SU-DHL-6 (cell line): ENCODE data around the gene MYOM3.

ENCODE experiments used
- H2AFZ ChIP-seq: fragments of 200-600 bp; sonication (generic); 2 replicates; pipeline ENCODE4 v1.6.1; 2014; ENCODE audit warnings: low read depth, mild to moderate bottlenecking, moderate library complexity, mixed read lengths, antibody characterized with exemption, low read length; ENCODE audit not compliant: severe bottlenecking
- H3F3A ChIP-seq: fragments of 200-600 bp; shearing (Covaris generic); 2 replicates; pipeline ENCODE4 v1.6.0; 2016; ENCODE audit warnings: antibody characterized with exemption, mild to moderate bottlenecking; ENCODE audit not compliant: insufficient read depth
- H3K27ac ChIP-seq: fragments of 200-600 bp; sonication (generic); 2 replicates; pipeline ENCODE4 v1.5.1; 2016; ENCODE audit warnings: low read depth, mild to moderate bottlenecking, low read length, moderate library complexity, mixed read lengths
- H3K27me3 ChIP-seq: fragments of 200-600 bp; sonication (generic), shearing (Covaris generic); 2 replicates; pipeline ENCODE4 v1.6.0; 2014; ENCODE audit warnings: mild to moderate bottlenecking, low read length
- H3K36me3 ChIP-seq: fragments of 200-600 bp; sonication (generic); 2 replicates; pipeline ENCODE4 v1.6.1; 2014; ENCODE audit warnings: mild to moderate bottlenecking, low read length, mixed read lengths
- H3K4me2 ChIP-seq: fragments of 300-600, 200-600 bp; shearing (Covaris generic), sonication (generic); 2 replicates; pipeline ENCODE4 v1.6.0; 2014; ENCODE audit warnings: low read length, low read depth, mild to moderate bottlenecking; ENCODE audit not compliant: poor library complexity, severe bottlenecking
- H3K4me3 ChIP-seq: fragments of 200-600 bp; sonication (generic); 2 replicates; pipeline ENCODE4 v1.5.1; 2014; ENCODE audit warnings: antibody characterized with exemption, low read length, mild to moderate bottlenecking, mixed read lengths; ENCODE audit not compliant: insufficient read depth, poor library complexity, severe bottlenecking
- H3K79me2 ChIP-seq: fragments of 200-600 bp; sonication (generic); 2 replicates; pipeline ENCODE4 v1.6.1; 2014; ENCODE audit warnings: mild to moderate bottlenecking, low read length, moderate library complexity; ENCODE audit not compliant: insufficient read depth
- H3K9ac ChIP-seq: fragments of 200-600 bp; sonication (generic); 2 replicates; pipeline ENCODE4 v1.7.0; 2014; ENCODE audit warnings: mild to moderate bottlenecking, low read length
- H3K9me2 ChIP-seq: fragments of 200-600 bp; sonication (generic); replicated peaks from 2 replicates; pipeline ENCODE4 v1.6.1; 2014; ENCODE audit warnings: low read length; ENCODE audit not compliant: insufficient read depth
- H3K9me3 ChIP-seq: fragments of 200-600 bp; sonication (generic); 2 replicates; pipeline ENCODE4 v1.6.1; 2014; ENCODE audit warnings: low read length, mixed read lengths; ENCODE audit not compliant: insufficient read depth
- H4K20me1 ChIP-seq: fragments of 200-600 bp; sonication (generic); 2 replicates; pipeline ENCODE4 v1.6.1; 2014; ENCODE audit warnings: low read depth, mild to moderate bottlenecking, antibody characterized with exemption, low read length, moderate library complexity, mixed read lengths
- EZH2phosphoT487 ChIP-seq: fragments of 200-600 bp; sonication (generic), shearing (Covaris generic); conservative IDR thresholded peaks from 2 replicates; pipeline ENCODE4 v1.6.1; 2018; ENCODE audit warnings: mild to moderate bottlenecking, antibody characterized with exemption, low read length, moderate library complexity, mixed read lengths
- TF ChIP-seq, protein P1 (sequence below): fragments of 200-600 bp; sonication (generic); IDR thresholded peaks from one replicate; pipeline ENCODE4 v1.5.1; 2017; ENCODE audit warnings: antibody characterized with exemption, mild to moderate bottlenecking, low read length, moderate library complexity; ENCODE audit not compliant: insufficient read depth, poor library complexity, severe bottlenecking

Gene MYOM3

DNA sequence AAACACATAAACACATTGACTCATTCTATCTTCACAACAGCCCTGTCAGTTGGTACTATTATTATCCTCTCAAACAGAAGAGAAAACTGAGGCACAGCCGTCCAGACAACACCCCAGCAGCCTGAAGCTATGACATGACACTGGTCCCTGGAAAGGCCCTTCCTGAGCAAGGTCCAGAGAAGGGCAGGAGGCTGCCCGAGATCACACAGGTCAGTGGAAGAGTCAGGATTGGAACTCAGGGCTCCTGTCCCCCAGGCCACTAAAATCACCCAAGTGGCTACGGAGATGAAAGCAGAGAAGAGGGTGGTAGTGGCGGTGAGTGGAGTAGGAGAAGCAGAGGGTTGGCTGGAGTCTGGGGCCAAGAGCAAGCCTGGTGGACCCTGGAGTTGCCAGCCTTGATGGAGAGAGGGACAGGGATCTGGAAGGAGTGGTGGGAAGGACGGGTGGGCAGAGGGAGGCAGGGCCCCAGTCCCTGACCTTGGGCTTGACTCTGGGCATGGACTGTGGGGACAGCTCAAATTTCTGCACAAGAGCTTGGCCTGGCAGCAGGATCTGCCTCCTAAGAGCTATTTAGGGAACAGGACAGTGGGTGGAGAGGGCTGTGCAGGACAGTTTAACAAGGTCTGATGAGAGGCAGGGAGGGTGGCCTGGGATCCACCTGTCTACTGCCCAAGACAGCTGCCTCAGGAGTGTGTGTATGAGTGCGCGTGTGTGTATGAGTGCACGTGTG lies 15.8 kb downstream of the MYOM3 start:
- Histone ChIP-seq H3K4me2 (no peak overlapping the region), H3K27me3 (no peaks in the 10 kb centered on the region), H3K4me3 (no peak overlapping the region), H3K36me3 (no peaks in the 10 kb centered on the region), H2AFZ (no peak overlapping the region), H3F3A (no peaks in the 10 kb centered on the region), H3K9me2 (no peaks in the 10 kb centered on the region), H3K27ac (no peak overlapping the region), H4K20me1 (no peaks in the 10 kb centered on the region), H3K79me2 (no peaks in the 10 kb centered on the region), H3K9ac (no peak overlapping the region), H3K9me3 (no peaks in the 10 kb centered on the region)
- TF ChIP-seq, protein P1, sequence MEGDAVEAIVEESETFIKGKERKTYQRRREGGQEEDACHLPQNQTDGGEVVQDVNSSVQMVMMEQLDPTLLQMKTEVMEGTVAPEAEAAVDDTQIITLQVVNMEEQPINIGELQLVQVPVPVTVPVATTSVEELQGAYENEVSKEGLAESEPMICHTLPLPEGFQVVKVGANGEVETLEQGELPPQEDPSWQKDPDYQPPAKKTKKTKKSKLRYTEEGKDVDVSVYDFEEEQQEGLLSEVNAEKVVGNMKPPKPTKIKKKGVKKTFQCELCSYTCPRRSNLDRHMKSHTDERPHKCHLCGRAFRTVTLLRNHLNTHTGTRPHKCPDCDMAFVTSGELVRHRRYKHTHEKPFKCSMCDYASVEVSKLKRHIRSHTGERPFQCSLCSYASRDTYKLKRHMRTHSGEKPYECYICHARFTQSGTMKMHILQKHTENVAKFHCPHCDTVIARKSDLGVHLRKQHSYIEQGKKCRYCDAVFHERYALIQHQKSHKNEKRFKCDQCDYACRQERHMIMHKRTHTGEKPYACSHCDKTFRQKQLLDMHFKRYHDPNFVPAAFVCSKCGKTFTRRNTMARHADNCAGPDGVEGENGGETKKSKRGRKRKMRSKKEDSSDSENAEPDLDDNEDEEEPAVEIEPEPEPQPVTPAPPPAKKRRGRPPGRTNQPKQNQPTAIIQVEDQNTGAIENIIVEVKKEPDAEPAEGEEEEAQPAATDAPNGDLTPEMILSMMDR = no peak
- no peak for TF ChIP-seq EZH2phosphoT487

- no peak overlapping the region for H3K4me2 ChIP-seq
- H3K36me3 ChIP-seq = no peaks in the 10 kb centered on the region
- H3K27me3 ChIP-seq = no peaks in the 10 kb centered on the region
- no peak overlapping the region for H3K27ac ChIP-seq
- no peaks in the 10 kb centered on the region for H3K9me3 ChIP-seq
- H3K9ac ChIP-seq = no peak overlapping the region
- no peak for TF ChIP-seq EZH2phosphoT487
- TF ChIP-seq, protein P1 = no peak
- no peak overlapping the region for H2AFZ ChIP-seq
- H3K79me2 ChIP-seq = no peaks in the 10 kb centered on the region
- H3F3A ChIP-seq = no peaks in the 10 kb centered on the region
- no peak overlapping the region for H3K4me3 ChIP-seq
- no peaks in the 10 kb centered on the region for H3K9me2 ChIP-seq
- no peaks in the 10 kb centered on the region for H4K20me1 ChIP-seq
Observed at GRCh38 chr1:24095140-24095859, 16.6 kb downstream of the MYOM3 start.

DNA sequence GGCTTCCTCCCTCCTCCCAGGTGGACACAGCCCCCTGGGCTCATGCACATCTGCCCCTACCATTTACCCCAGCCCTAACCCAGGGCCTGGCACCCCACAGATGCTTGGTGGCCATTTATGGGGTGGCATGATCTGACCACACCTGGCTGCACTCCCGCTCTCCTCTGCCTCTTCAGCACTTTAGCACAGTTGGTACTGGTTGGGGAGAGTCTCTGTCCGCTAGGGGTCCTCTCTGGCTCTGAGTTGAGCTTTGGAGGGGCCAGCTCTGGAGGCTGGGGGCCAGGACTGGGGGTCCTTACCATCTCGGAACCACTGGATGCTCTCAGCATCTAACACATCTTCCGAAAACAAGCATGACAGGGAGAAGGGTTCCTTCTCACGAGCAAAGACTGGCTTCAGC lies 17.4 kb downstream of the MYOM3 start:
- no peak overlapping the region for H3K27ac ChIP-seq
- no peaks in the 10 kb centered on the region for H4K20me1 ChIP-seq
- H3K4me2 ChIP-seq = no peak overlapping the region
- H3F3A ChIP-seq = no peaks in the 10 kb centered on the region
- H3K9me3 ChIP-seq = no peaks in the 10 kb centered on the region
- H2AFZ ChIP-seq = no peak overlapping the region
- H3K9ac ChIP-seq = no peak overlapping the region
- H3K79me2 ChIP-seq = no peaks in the 10 kb centered on the region
- no peaks in the 10 kb centered on the region for H3K9me2 ChIP-seq
- no peaks in the 10 kb centered on the region for H3K27me3 ChIP-seq
- no peaks in the 10 kb centered on the region for H3K36me3 ChIP-seq
- H3K4me3 ChIP-seq = no peak overlapping the region
- TF ChIP-seq EZH2phosphoT487 = no peak
- TF ChIP-seq, protein P1 = no peak
